Transverse colon (tissue), 4 donors: Measurements from ENCODE around the gene ANGPTL4. TPM values are rescaled to one million over a fixed set of nuclear protein-coding genes. Genes with fewer than 3 reads are reported as not detected.

Source experiments
- DNase-seq: peaks from one replicate; pipeline ENCODE4 v3.0.0-alpha.2; 2019
- H3K27ac ChIP-seq, 4 donors: fragments of 200-600 bp; sonication (generic); 2 replicates each; pipeline ENCODE4 v1.5.1; 2016 to 2018; ENCODE audit warnings: inconsistent platforms in 4 of 4
- H3K27me3 ChIP-seq: fragments of 200-600 bp; sonication (generic); 2 replicates; pipeline ENCODE4 v1.5.1; 2017; ENCODE audit warnings: inconsistent platforms
- H3K36me3 ChIP-seq, 4 donors: fragments of 200-600 bp; sonication (generic); 2 replicates each; pipeline ENCODE4 v1.5.1; 2017 to 2019; ENCODE audit warnings: inconsistent platforms in 4 of 4
- H3K4me1 ChIP-seq, 4 donors: fragments of 200-600 bp; sonication (generic); 2 replicates each; pipeline ENCODE4 v1.5.1; 2017 to 2020; ENCODE audit warnings: inconsistent platforms in 4 of 4
- H3K4me3 ChIP-seq, 4 donors: fragments of 200-600 bp; sonication (generic); 1 replicate in 1 of 4; 2 replicates in 3 of 4; pipeline versions ENCODE4 v1.5.1 to v1.6.1; 2017 to 2019; ENCODE audit warnings: inconsistent platforms in 4 of 4
- H3K9me3 ChIP-seq, 2 donors: fragments of 200-600 bp; sonication (generic); 2 replicates each; pipeline ENCODE4 v1.5.1; 2017 to 2019; ENCODE audit warnings: inconsistent platforms in 2 of 2
- CTCF ChIP-seq, 5 experiments: fragments of 200-600 bp in 3 of 5; fragments of 450-650 bp in 2 of 5; sonication (generic) in 3 of 5; IDR thresholded peaks; 1 replicate in 2 of 5; 2 replicates in 3 of 5; pipeline ENCODE4 v1.5.1; 2016 to 2017; ENCODE audit warnings: antibody characterized with exemption in 5 of 5, inconsistent platforms in 3 of 5, mild to moderate bottlenecking in 2 of 5, moderate library complexity in 1 of 5
- EP300 ChIP-seq: sonication (generic); formaldehyde crosslinking; IDR thresholded peaks from one replicate; pipeline ENCODE4 v1.6.1; 2017; ENCODE audit warnings: antibody characterized with exemption, low read depth
- POLR2A ChIP-seq: fragments of 450-650 bp; IDR thresholded peaks from one replicate; pipeline ENCODE4 v1.6.1; 2016; ENCODE audit warnings: antibody characterized with exemption, mild to moderate bottlenecking, moderate library complexity
- POLR2AphosphoS5 ChIP-seq, 3 donors: sonication (generic); formaldehyde crosslinking; IDR thresholded peaks; one replicate each; pipeline ENCODE4 v1.6.1; 2016; ENCODE audit warnings: antibody characterized with exemption in 3 of 3
- WGBS, 2 donors: methylation state at CpG; one replicate each; pipeline ENCODE4 v1.1.5; 2018; ENCODE audit warnings: low coverage in 1 of 2; 5-methylcytosine and 5-hydroxymethylcytosine counted together
- in situ Hi-C, 4 donors: fragments of 200-750 bp; cut with MboI; loops; one replicate each; pipeline versions ENCODE4 v1.15.0 to v1.15.1; 2017; ENCODE audit warnings: low sequenced_read_pairs in 3 of 4, low pct_ligation_motif_present in 1 of 4, low pct_unique_long_range_greater_than_20kb in 1 of 4
- intact Hi-C: fragments of 100-400 bp; cut with DNase I; formaldehyde crosslinking; loops from one replicate; pipeline ENCODE4 v1.15.1; 2023; ENCODE audit warnings: low total_unique reads
- total RNA-seq, 4 donors: library from RNA; depleted of rRNA; stranded (reverse); fragments of >200 nt; gene quantifications; one replicate each; pipeline ENCODE4 v1.1.0, GENCODE V29; 2016

ANGPTL4 gene
- total RNA-seq, 4 donors from 2014 or later, result 2.3 to 123 (median 10.3) TPM

GRCh38 chr19:8358948-8359347, 5.0 kb upstream of the ANGPTL4 start:
- intact Hi-C loops, result loop anchor here (10.0 kb wide), 1 partner anchor 146 kb away; the partner anchor contains the start of gene PRAM1
- no peak overlapping the region for H3K4me3 ChIP-seq
- H3K27me3 ChIP-seq, result peaks cover 12% of the 10 kb centered on the region
- 55 to 87% methylated on average over 2 to 6 of the region's 6 CpGs for WGBS, 2 donors
- TF ChIP-seq POLR2AphosphoS5 (IDR thresholded peaks at IDR 0.05), result no peak
- TF ChIP-seq EP300, result no peak
- H3K27ac ChIP-seq, result no peak overlapping the region
- peaks cover 13 to 33% (median 27%) of the 10 kb centered on the region in 4 donors for H3K4me1 ChIP-seq
- H3K36me3 ChIP-seq, result no peaks in the 10 kb centered on the region
- in situ Hi-C loops, result loop anchor here in 2 of 4 donors (10.0 kb wide), 2 partner anchors 46 to 146 kb away; partner anchors contain the start of gene PRAM1 (in 2 of the 2)
- no peak for DNase-seq
- no peaks in the 10 kb centered on the region for H3K9me3 ChIP-seq

GRCh38 chr19:8360196-8360595, 3.8 kb upstream of the ANGPTL4 start:
- no peaks in the 10 kb centered on the region for H3K9me3 ChIP-seq
- intact Hi-C loops, result loop anchor here (10.0 kb wide), 1 partner anchor 85 kb away; the partner anchor contains the start of gene HNRNPM
- H3K4me3 ChIP-seq, result no peak overlapping the region
- TF ChIP-seq POLR2AphosphoS5 (IDR thresholded peaks at IDR 0.05) (no peak), CTCF (IDR thresholded peaks at IDR 0.05) (no peak), POLR2A (no peak), EP300 (no peak)
- DNase-seq, result no peak
- in situ Hi-C loops, result no loop called here
- H3K27me3 ChIP-seq, result peaks cover 25% of the 10 kb centered on the region
- peaks cover 13 to 40% (median 35%) of the 10 kb centered on the region in 4 donors for H3K4me1 ChIP-seq
- no peak overlapping the region for H3K27ac ChIP-seq
- 87 to 92% methylated on average over 6 to 8 of the region's 8 CpGs for WGBS, 2 donors
- H3K36me3 ChIP-seq, result no peaks in the 10 kb centered on the region

GRCh38 chr19:8361921-8362793, 1.8 kb upstream of the ANGPTL4 start:
- no peak overlapping the region for H3K4me3 ChIP-seq
- H3K27ac ChIP-seq, result peak overlapping the region; percentile 76 to 94 (median 84)
- H3K4me1 ChIP-seq, result peaks cover 18 to 56% (median 45%) of the 10 kb centered on the region in 4 donors
- intact Hi-C loops, result loop anchor here (1.0 to 10.0 kb wide), 2 partner anchors 28 to 83 kb away; partner anchors contain the start of genes HNRNPM and RAB11B
- H3K9me3 ChIP-seq, result no peaks in the 10 kb centered on the region
- TF ChIP-seq POLR2AphosphoS5 (IDR thresholded peaks at IDR 0.05) (peak; percentile 83 to 87 (median 84)), CTCF (IDR thresholded peaks at IDR 0.05) (no peak), EP300 (no peak), POLR2A (peak; percentile 23)
- in situ Hi-C loops, result no loop called here
- H3K36me3 ChIP-seq, result no peaks in the 10 kb centered on the region
- peak; percentile 93 for DNase-seq
- H3K27me3 ChIP-seq, result peaks cover 29% of the 10 kb centered on the region
- WGBS, 2 donors, result 26 to 39% methylated on average over 8 to 12 of the region's 12 CpGs

GRCh38 chr19:8366121-8366581, 2.2 kb downstream of the ANGPTL4 start:
- H3K27ac ChIP-seq, result peak overlapping the region; percentile 63 to 94 (median 72)
- in situ Hi-C loops (no loop called here), intact Hi-C loops (loop anchor here (10.0 kb wide), 1 partner anchor 79 kb away; the partner anchor contains the start of gene HNRNPM)
- no peak overlapping the region for H3K4me3 ChIP-seq
- no peaks in the 10 kb centered on the region for H3K36me3 ChIP-seq
- peaks cover 30 to 74% (median 58%) of the 10 kb centered on the region in 4 donors for H3K4me1 ChIP-seq
- WGBS, 2 donors, result 85% methylated on average over 9 of the region's 11 CpGs; no CpG with 5 or more reads in 1 of the 2 donors
- no peak for TF ChIP-seq EP300
- TF ChIP-seq POLR2A, result no peak
- no peak for TF ChIP-seq CTCF (IDR thresholded peaks at IDR 0.05)
- TF ChIP-seq POLR2AphosphoS5 (IDR thresholded peaks at IDR 0.05), result no peak
- H3K27me3 ChIP-seq, result peaks cover 29% of the 10 kb centered on the region
- H3K9me3 ChIP-seq, result no peaks in the 10 kb centered on the region
- DNase-seq, result no peak
